H1 (cell line): Measurements from ENCODE around the gene NELFCD. TPM values are rescaled to one million over a fixed set of nuclear protein-coding genes. Genes with fewer than 3 reads are reported as not detected.

Source experiments
- CTCF ChIA-PET: fragments of 300-600 bp; sonication (Branson Sonifier 250); formaldehyde crosslinking; loops from one replicate; lab custom pipeline; 2021; ENCODE audit not compliant: partially characterized antibody; lab: Charles Lee
- POLR2A ChIA-PET: fragments of 300-600 bp; sonication (Branson Sonifier 250); formaldehyde crosslinking; loops from one replicate; lab custom pipeline; 2021; ENCODE audit warnings: inconsistent platforms; ENCODE audit not compliant: partially characterized antibody; lab: Charles Lee
- DNase-seq, 2 experiments: peaks; one replicate each; pipeline versions ENCODE4 v3.0.0 to v3.0.0-alpha.2; 2010 to 2022; ENCODE audit warnings: low spot score in 2 of 2, low read depth in 1 of 2, mixed read lengths in 1 of 2
- FAIRE-seq: peaks from 2 replicates; lab custom pipeline; 2011; peaks lifted over from hg19 to GRCh38; lab: Jason Lieb, UNC
- H2AFZ ChIP-seq: 2 replicates; pipeline ENCODE4 v1.8.1; 2012; ENCODE audit warnings: low read length, inconsistent platforms
- H2AK5ac ChIP-seq: 2 replicates; pipeline ENCODE4 v1.6.1; 2013; ENCODE audit warnings: low read depth, low read length
- H2BK120ac ChIP-seq: replicated peaks from 2 replicates; pipeline ENCODE3; 2013; ENCODE audit warnings: low read depth, low read length, inconsistent platforms
- H2BK12ac ChIP-seq: 2 replicates; pipeline ENCODE4 v1.6.1; 2013; ENCODE audit warnings: low read depth, low read length
- H2BK15ac ChIP-seq: 2 replicates; pipeline ENCODE4 v1.6.1; 2013; ENCODE audit warnings: low read length
- H2BK20ac ChIP-seq: 2 replicates; pipeline ENCODE4 v1.6.1; 2013; ENCODE audit warnings: low read length
- H2BK5ac ChIP-seq: 2 replicates; pipeline ENCODE4 v1.6.1; 2013; ENCODE audit warnings: low read depth, low read length
- H3K14ac ChIP-seq: 2 replicates; pipeline ENCODE4 v1.6.1; 2013; ENCODE audit warnings: inconsistent platforms; ENCODE audit not compliant: insufficient read length
- H3K18ac ChIP-seq: 2 replicates; pipeline ENCODE4 v1.6.1; 2013; ENCODE audit warnings: low read length; ENCODE audit errors: extremely low read depth
- H3K23ac ChIP-seq: 2 replicates; pipeline ENCODE4 v1.6.1; 2013; ENCODE audit warnings: inconsistent platforms; ENCODE audit not compliant: insufficient read length
- H3K23me2 ChIP-seq: 2 replicates; pipeline ENCODE4 v1.6.1; 2013; ENCODE audit warnings: low read depth, low read length
- H3K27ac ChIP-seq: 2 replicates; pipeline ENCODE4 v1.6.1; 2011; ENCODE audit warnings: low read depth, low read length, inconsistent platforms
- H3K27me3 ChIP-seq, 4 experiments: replicated peaks in 1 of 4; 1 replicate in 1 of 4; 2 replicates in 3 of 4; pipeline versions ENCODE4 v1.6.1 to v1.8.1; 2011 to 2013; ENCODE audit warnings: low read length in 3 of 4, mild to moderate bottlenecking in 3 of 4, inconsistent platforms in 2 of 4, mixed read lengths in 2 of 4, moderate library complexity in 1 of 4; ENCODE audit not compliant: control insufficient read depth in 3 of 4, insufficient read depth in 3 of 4; ENCODE audit errors: extremely low read depth in 1 of 4
- H3K36me3 ChIP-seq, 4 experiments: 2 replicates each; pipeline versions ENCODE4 v1.6.1 to v1.8.1; 2011 to 2013; ENCODE audit warnings: mild to moderate bottlenecking in 4 of 4, low read length in 3 of 4, moderate library complexity in 2 of 4, control low read depth in 1 of 4, inconsistent platforms in 1 of 4; ENCODE audit not compliant: insufficient read depth in 4 of 4, control insufficient read depth in 2 of 4
- H3K4ac ChIP-seq: replicated peaks from 2 replicates; pipeline ENCODE3; 2013; ENCODE audit warnings: low read length, low read depth, mixed read lengths, inconsistent platforms; ENCODE audit not compliant: insufficient read length
- H3K4me1 ChIP-seq, 4 experiments: replicated peaks in 1 of 4; 1 replicate in 1 of 4; 2 replicates in 3 of 4; pipeline versions ENCODE4 v1.6.1 to v1.8.1; 2011 to 2013; ENCODE audit warnings: low read length in 3 of 4, inconsistent platforms in 2 of 4, mixed read lengths in 1 of 4; ENCODE audit not compliant: insufficient read depth in 4 of 4, control insufficient read depth in 3 of 4
- H3K4me2 ChIP-seq, 2 experiments: 2 replicates each; pipeline versions ENCODE4 v1.6.1 to v1.8.1; 2011 to 2013; ENCODE audit warnings: low read depth in 2 of 2, low read length in 2 of 2, control low read depth in 1 of 2, inconsistent platforms in 1 of 2, mild to moderate bottlenecking in 1 of 2; ENCODE audit not compliant: insufficient read depth in 1 of 2
- H3K4me3 ChIP-seq, 4 experiments: fragments of 200-600, 300-600 bp in 1 of 4; sonication (generic), shearing (Covaris generic), sonication (Bioruptor Twin) in 1 of 4; 2 replicates each; pipeline versions ENCODE4 v1.5.1 to v1.8.1; 2011 to 2016; ENCODE audit warnings: low read length in 4 of 4, low read depth in 3 of 4, control low read depth in 2 of 4, inconsistent platforms in 2 of 4, mild to moderate bottlenecking in 2 of 4, mixed read lengths in 1 of 4, moderate library complexity in 1 of 4; ENCODE audit not compliant: insufficient read depth in 2 of 4; ENCODE audit errors: extremely low read depth in 1 of 4
- H3K56ac ChIP-seq: replicated peaks from 2 replicates; pipeline ENCODE3; 2013; ENCODE audit warnings: low read depth, mild to moderate bottlenecking, mixed read lengths, low read length, inconsistent platforms; ENCODE audit not compliant: insufficient read length
- H3K79me1 ChIP-seq: 2 replicates; pipeline ENCODE4 v1.6.1; 2013; ENCODE audit warnings: low read depth, low read length, control low read depth
- H3K79me2 ChIP-seq, 2 experiments: 2 replicates each; pipeline versions ENCODE4 v1.6.1 to v1.8.1; 2012 to 2013; ENCODE audit warnings: low read length in 2 of 2, mild to moderate bottlenecking in 2 of 2, inconsistent platforms in 1 of 2; ENCODE audit not compliant: insufficient read depth in 2 of 2, control insufficient read depth in 1 of 2
- H3K9ac ChIP-seq, 4 experiments: replicated peaks in 1 of 4; 1 replicate in 1 of 4; 2 replicates in 3 of 4; pipeline versions ENCODE4 v1.6.1 to v1.8.1; 2011 to 2013; ENCODE audit warnings: low read depth in 3 of 4, low read length in 3 of 4, control low read depth in 2 of 4, mild to moderate bottlenecking in 2 of 4, moderate library complexity in 2 of 4, inconsistent platforms in 1 of 4; ENCODE audit errors: extremely low read depth in 1 of 4
- H3K9me3 ChIP-seq, 2 experiments: 2 replicates each; pipeline versions ENCODE4 v1.6.1 to v1.8.1; 2012 to 2013; ENCODE audit warnings: mild to moderate bottlenecking in 2 of 2, moderate library complexity in 2 of 2, control low read depth in 1 of 2, inconsistent platforms in 1 of 2, low read depth in 1 of 2, low read length in 1 of 2, mixed read lengths in 1 of 2; ENCODE audit not compliant: insufficient read depth in 2 of 2
- H4K20me1 ChIP-seq, 2 experiments: replicated peaks in 1 of 2; 2 replicates each; pipeline versions ENCODE3 to v1.8.1; 2011 to 2013; ENCODE audit warnings: inconsistent platforms in 2 of 2, low read length in 2 of 2, mild to moderate bottlenecking in 1 of 2; ENCODE audit not compliant: insufficient read depth in 2 of 2, control insufficient read depth in 1 of 2
- H4K5ac ChIP-seq: 2 replicates; pipeline ENCODE4 v1.6.1; 2013; ENCODE audit warnings: low read length, low read depth, mixed read lengths, inconsistent platforms; ENCODE audit not compliant: insufficient read length
- H4K8ac ChIP-seq: 2 replicates; pipeline ENCODE4 v1.8.0; 2013; ENCODE audit warnings: mild to moderate bottlenecking, moderate library complexity, low read length, inconsistent platforms; ENCODE audit not compliant: insufficient read depth; ENCODE audit errors: extremely low read depth
- H4K91ac ChIP-seq: replicated peaks from 2 replicates; pipeline ENCODE3; 2013; ENCODE audit warnings: low read length, mixed read lengths, inconsistent platforms; ENCODE audit not compliant: insufficient read length
- GABPA ChIP-seq: IDR thresholded peaks from 2 replicates; pipeline ENCODE4 v1.6.1; 2011; ENCODE audit warnings: mild to moderate bottlenecking, low read length, moderate library complexity, borderline replicate concordance; ENCODE audit not compliant: insufficient read depth
- JUN ChIP-seq: IDR thresholded peaks from 2 replicates; pipeline ENCODE4 v1.6.1; 2011; ENCODE audit warnings: low read depth, mild to moderate bottlenecking, improper control_type of control experiment, low read length
- SIN3A ChIP-seq, 2 experiments: IDR thresholded peaks in 1 of 2; conservative IDR thresholded peaks in 1 of 2; 2 replicates each; pipeline ENCODE4 v1.6.1; 2011 to 2012; ENCODE audit warnings: low read length in 2 of 2, improper control_type of control experiment in 1 of 2, low read depth in 1 of 2, mild to moderate bottlenecking in 1 of 2
- SP2 ChIP-seq: IDR thresholded peaks from 2 replicates; pipeline ENCODE4 v1.6.1; 2012; ENCODE audit warnings: mild to moderate bottlenecking, low read length, inconsistent platforms
- TBP ChIP-seq: IDR thresholded peaks from 2 replicates; pipeline ENCODE4 v1.6.1; 2011; ENCODE audit warnings: low read depth, low read length, improper control_type of control experiment
- TCF12 ChIP-seq: IDR thresholded peaks from 2 replicates; pipeline ENCODE4 v1.6.1; 2011; ENCODE audit warnings: low read depth, mild to moderate bottlenecking, low read length
- WGBS, 2 experiments: shearing (Covaris generic) in 1 of 2; methylation state at CpG; one replicate each; pipeline versions ENCODE4 v1.1.6 to v1.1.7; 2013 to 2015; ENCODE audit warnings: low lambda C conversion rate in 2 of 2, mixed read lengths in 2 of 2, inconsistent platforms in 1 of 2, low coverage in 1 of 2, missing lambda C conversion rate in 1 of 2; ENCODE audit not compliant: insufficient replicate concordance in 2 of 2, insufficient coverage in 1 of 2, insufficient read length in 1 of 2; ENCODE audit errors: extremely low coverage in 1 of 2, missing lambda C conversion rate in 1 of 2; 5-methylcytosine and 5-hydroxymethylcytosine counted together
- polyA plus RNA-seq, 7 experiments: library from polyadenylated mRNA; depleted of rRNA in 3 of 7; stranded (reverse) in 5 of 7; unstranded in 2 of 7; fragments of >200 nt in 5 of 7; fragments of 200-250 nt in 2 of 7; gene quantifications; 1 replicate in 5 of 7; 2 replicates in 1 of 7; 4 replicates in 1 of 7; pipeline versions ENCODE4 v1.2.1 to v1.2.3, GENCODE V29; 2011 to 2013; ENCODE audit warnings: missing spikeins in 2 of 7, mixed read lengths in 2 of 7
- total RNA-seq: library from RNA; stranded (reverse); fragmentation: NEBNext Ultra II Directional; extraction: Animal tissue kit (Norgen Biotek cat#: 25700); gene quantifications from 2 replicates; pipeline ENCODE4 v1.2.1, GENCODE V29; 2021

Gene NELFCD
- total and polyA plus RNA-seq, 2 of the 8 experiments (the other 6 are each of a cell fraction or from before 2014, with no cell fraction given), result 35.5 to 59.6 TPM

DNA sequence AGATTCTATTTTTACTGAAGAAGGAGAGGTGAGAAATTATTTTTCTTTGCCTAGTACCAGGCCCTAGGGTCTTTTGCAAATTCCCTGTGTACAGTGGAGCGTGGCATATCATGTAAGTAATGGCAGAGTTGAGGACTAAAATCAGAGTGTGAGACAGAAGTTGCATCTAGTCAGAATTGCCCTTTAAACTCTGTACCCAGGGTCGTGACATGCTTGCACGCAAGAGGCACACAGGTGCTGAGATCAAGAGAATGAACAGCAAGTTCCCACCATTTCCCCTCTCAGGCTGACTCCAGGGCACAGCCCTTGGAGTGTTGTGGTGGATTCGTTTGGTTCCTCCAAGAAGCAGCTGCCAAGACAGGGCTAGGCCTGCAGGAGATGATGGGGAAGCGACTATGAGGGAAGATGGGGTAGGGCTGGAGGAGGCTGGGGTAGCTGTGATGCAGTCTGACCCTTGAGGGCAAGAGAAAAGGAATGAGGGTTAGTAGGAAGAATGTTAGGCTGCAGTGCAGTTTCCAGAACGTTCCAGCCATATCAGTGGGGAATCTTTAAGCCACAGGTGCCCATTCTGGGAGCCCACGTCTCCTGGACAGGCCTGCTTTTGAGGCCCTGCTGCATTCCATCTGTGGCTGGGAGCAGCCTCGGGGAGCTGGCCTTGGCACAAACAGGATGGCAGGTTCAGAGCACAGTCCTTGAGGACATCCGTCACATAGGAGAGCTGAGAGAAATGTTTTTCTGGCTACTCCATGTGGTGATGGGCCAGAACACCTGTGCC lies 6.9 kb downstream of the NELFCD start:
- no peaks in the 10 kb centered on the region for H3K23me2 ChIP-seq
- H3K56ac ChIP-seq, result no peak overlapping the region
- no peak overlapping the region for H4K91ac ChIP-seq
- H3K18ac ChIP-seq, result no peak overlapping the region
- H3K4me2 ChIP-seq, result no peak overlapping the region
- peaks cover 0 to 29% of the 10 kb centered on the region in 2 experiments; a peak in 3 of 4 replicates for H3K79me2 ChIP-seq
- FAIRE-seq (no peak), DNase-seq (no peak)
- H3K79me1 ChIP-seq, result peaks cover 11% of the 10 kb centered on the region
- H3K4me3 ChIP-seq, result no peak overlapping the region
- no peak overlapping the region for H2BK5ac ChIP-seq
- POLR2A ChIA-PET, result interaction anchor here (0.8 to 1.0 kb wide), 2 partner anchors 9 to 10 kb away, joined by 3 to 4 read pairs; no protein-coding TSS in a partner anchor
- H2AK5ac ChIP-seq, result no peak overlapping the region
- H2BK20ac ChIP-seq, result no peak overlapping the region
- TF ChIP-seq JUN, result no peak
- TF ChIP-seq TBP, result no peak
- no peak for TF ChIP-seq SIN3A (conservative IDR thresholded peaks at IDR 0.05 in 1 of 2, IDR thresholded peaks at IDR 0.05 in 1 of 2; ENCODE audit: low read depth in 1 of 2, low read length in 2 of 2)
- no peak for TF ChIP-seq SP2
- TF ChIP-seq TCF12, result no peak
- no peak for TF ChIP-seq GABPA
- TF ChIP-seq, all 59 proteins: peak for 0
- Histone ChIP-seq H3K9me3 (no peaks in the 10 kb centered on the region), H2BK120ac (no peak overlapping the region), H4K20me1 (peaks cover 2 to 15% of the 10 kb centered on the region in 2 experiments), H3K27ac (no peak overlapping the region), H3K4me1 (no peaks in the 10 kb centered on the region), H2BK15ac (no peak overlapping the region), H3K4ac (no peak overlapping the region), H3K14ac (no peak overlapping the region), H2BK12ac (no peak overlapping the region), H3K23ac (no peak overlapping the region), H2AFZ (no peak overlapping the region), H4K8ac (no peak overlapping the region), H3K9ac (no peak overlapping the region), H3K36me3 (peaks cover 33 to 61% (median 53%) of the 10 kb centered on the region in 4 experiments), H3K27me3 (no peaks in the 10 kb centered on the region), H4K5ac (no peak overlapping the region)
- CTCF ChIA-PET, result interaction anchor here (0.6 kb wide), 1 partner anchor 10 kb away, joined by 3 read pairs; no protein-coding TSS in a partner anchor
- WGBS, 2 experiments, result 88% methylated on average over 9 of the region's 9 CpGs; no CpG with 5 or more reads in 1 of the 2 experiments
